ENCODE results near the gene HS3ST5.
"Not testable (repeated sequence)": the region's sequence is repeated elsewhere in the genome, so short reads cannot be mapped to it uniquely, and the experiment has no call there.

Gene HS3ST5

DNA sequence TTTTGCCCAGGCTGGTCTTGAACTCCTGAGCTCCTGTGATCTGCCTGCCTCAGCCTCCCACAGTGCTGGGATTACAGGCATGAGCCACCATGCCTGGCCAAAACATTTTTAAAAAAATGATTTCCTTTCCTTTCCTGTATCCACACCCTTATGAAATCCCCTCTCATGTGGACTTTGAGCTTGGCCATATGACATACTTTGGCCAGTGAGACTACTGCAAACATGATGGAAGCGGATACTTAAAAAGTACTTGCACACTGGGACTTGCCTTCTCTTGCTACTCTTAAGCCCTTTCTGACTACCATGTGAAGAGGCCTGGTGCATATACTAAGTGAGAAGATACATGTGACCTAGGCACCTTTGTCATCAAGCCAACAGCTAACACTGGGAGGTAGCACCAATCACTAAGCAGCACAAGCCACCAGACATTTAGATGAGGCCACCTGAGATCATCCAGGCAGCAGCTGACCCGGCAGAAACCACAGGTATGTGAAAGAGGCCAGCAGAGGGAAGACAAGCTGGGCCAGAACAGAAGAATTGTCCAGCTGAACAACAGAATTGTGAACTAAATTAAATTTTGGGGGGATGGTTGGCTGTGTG, 293.4 kb downstream of the HS3ST5 start:
- no peaks in the 10 kb centered on the region for H3K36me3 ChIP-seq (ENCODE audit: low read length)
- no peak overlapping the region for H3K9ac ChIP-seq (ENCODE audit: low read length)
- H3K4me2 ChIP-seq (ENCODE audit: low read depth, low read length, poor library complexity, severe bottlenecking), result no peak overlapping the region
- no peaks in the 10 kb centered on the region for H3K79me2 ChIP-seq (ENCODE audit: insufficient read depth, low read length)
- no peaks in the 10 kb centered on the region for H4K20me1 ChIP-seq (ENCODE audit: low read depth, low read length)
- no peaks in the 10 kb centered on the region for H3K9me3 ChIP-seq (ENCODE audit: insufficient read depth, low read length)
- no peak for TF ChIP-seq EZH2phosphoT487 (conservative IDR thresholded peaks at IDR 0.05; ENCODE audit: low read length)
- TF ChIP-seq, protein P1, sequence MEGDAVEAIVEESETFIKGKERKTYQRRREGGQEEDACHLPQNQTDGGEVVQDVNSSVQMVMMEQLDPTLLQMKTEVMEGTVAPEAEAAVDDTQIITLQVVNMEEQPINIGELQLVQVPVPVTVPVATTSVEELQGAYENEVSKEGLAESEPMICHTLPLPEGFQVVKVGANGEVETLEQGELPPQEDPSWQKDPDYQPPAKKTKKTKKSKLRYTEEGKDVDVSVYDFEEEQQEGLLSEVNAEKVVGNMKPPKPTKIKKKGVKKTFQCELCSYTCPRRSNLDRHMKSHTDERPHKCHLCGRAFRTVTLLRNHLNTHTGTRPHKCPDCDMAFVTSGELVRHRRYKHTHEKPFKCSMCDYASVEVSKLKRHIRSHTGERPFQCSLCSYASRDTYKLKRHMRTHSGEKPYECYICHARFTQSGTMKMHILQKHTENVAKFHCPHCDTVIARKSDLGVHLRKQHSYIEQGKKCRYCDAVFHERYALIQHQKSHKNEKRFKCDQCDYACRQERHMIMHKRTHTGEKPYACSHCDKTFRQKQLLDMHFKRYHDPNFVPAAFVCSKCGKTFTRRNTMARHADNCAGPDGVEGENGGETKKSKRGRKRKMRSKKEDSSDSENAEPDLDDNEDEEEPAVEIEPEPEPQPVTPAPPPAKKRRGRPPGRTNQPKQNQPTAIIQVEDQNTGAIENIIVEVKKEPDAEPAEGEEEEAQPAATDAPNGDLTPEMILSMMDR (IDR thresholded peaks at IDR 0.05; ENCODE audit: insufficient read depth, low read length, poor library complexity, severe bottlenecking), result no peak
- no peak overlapping the region for H3K27ac ChIP-seq (ENCODE audit: low read depth, low read length)
- H3K27me3 ChIP-seq (ENCODE audit: low read length), result peaks cover 5% of the 10 kb centered on the region; the same call in 1 of the 2 replicates
- H2AFZ ChIP-seq (ENCODE audit: low read depth, low read length, severe bottlenecking), result no peak overlapping the region
- no peaks in the 10 kb centered on the region for H3F3A ChIP-seq (ENCODE audit: insufficient read depth)
- no peaks in the 10 kb centered on the region for H3K9me2 ChIP-seq (replicated peaks; ENCODE audit: insufficient read depth, low read length)
- no peak overlapping the region for H3K4me3 ChIP-seq (ENCODE audit: insufficient read depth, low read length, poor library complexity, severe bottlenecking)

DNA sequence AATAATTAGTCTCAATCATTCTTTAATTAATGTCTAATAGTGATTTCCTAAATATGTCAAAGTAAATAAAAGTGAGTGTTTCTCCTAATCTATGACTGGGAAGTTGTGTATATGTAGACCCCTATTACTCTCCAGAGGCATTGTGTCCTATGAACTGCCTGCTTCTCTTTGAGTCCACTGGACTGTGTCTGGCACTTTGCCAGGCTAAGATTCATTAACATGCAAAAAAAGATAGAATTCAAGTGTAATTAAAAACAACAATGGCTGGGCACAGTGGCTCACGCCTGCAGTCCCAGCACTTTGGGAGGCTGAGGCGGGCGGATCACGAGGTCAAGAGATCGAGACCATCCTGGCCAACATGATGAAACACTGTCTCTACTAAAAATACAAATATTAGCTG, 298.3 kb downstream of the HS3ST5 start:
- H2AFZ ChIP-seq (ENCODE audit: low read depth, low read length, severe bottlenecking); H3K79me2 ChIP-seq (ENCODE audit: insufficient read depth, low read length); H4K20me1 ChIP-seq (ENCODE audit: low read depth, low read length); H3F3A ChIP-seq (ENCODE audit: insufficient read depth); H3K9ac ChIP-seq (ENCODE audit: low read length); H3K9me2 ChIP-seq (replicated peaks; ENCODE audit: insufficient read depth, low read length); H3K27me3 ChIP-seq (ENCODE audit: low read length); H3K4me2 ChIP-seq (ENCODE audit: low read depth, low read length, poor library complexity, severe bottlenecking); H3K36me3 ChIP-seq (ENCODE audit: low read length); H3K27ac ChIP-seq (ENCODE audit: low read depth, low read length); H3K4me3 ChIP-seq (ENCODE audit: insufficient read depth, low read length, poor library complexity, severe bottlenecking); H3K9me3 ChIP-seq (ENCODE audit: insufficient read depth, low read length): not testable (repeated sequence)

DNA sequence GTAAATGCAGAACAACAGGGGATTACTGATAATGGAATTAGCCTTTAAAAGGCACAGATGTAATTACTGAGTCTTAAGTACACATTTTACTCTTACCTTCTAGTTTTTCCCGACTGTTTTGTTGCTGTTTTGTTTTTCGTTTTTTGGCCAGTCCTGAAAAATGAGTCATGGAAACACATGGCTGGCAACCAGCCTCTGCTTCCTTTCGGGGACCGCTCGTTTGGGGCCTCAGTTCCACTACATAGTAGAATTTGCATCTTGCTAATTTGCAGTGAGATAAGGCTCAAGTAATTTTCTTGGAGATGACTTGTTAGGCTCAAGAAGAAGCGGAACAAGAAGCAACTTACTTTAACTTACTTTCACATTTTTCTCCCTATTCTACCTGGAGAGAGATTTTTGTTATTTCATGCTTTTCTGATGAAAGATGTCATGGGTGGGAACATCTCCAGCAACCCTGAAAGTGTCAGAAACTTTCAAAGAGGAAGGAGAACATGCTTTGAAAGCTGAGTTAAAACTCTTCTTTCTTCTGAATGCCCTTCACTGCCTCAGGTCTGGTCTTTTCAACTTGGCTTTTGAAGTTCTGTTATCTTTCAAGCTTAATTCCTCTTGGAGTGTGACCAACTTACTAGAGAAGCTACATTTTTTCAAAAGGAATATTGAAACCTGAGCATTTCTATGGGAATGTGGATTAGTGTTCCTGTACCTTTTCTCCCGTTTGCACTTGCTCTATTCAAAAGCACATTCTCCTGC, 300.4 kb downstream of the HS3ST5 start:
- no peak overlapping the region for H2AFZ ChIP-seq (ENCODE audit: low read depth, low read length, severe bottlenecking)
- H3K27me3 ChIP-seq (ENCODE audit: low read length), result no peaks in the 10 kb centered on the region
- no peak overlapping the region for H3K4me2 ChIP-seq (ENCODE audit: low read depth, low read length, poor library complexity, severe bottlenecking)
- no peaks in the 10 kb centered on the region for H3F3A ChIP-seq (ENCODE audit: insufficient read depth)
- TF ChIP-seq EZH2phosphoT487 (conservative IDR thresholded peaks at IDR 0.05; ENCODE audit: low read length), result no peak
- TF ChIP-seq, protein P1 (IDR thresholded peaks at IDR 0.05; ENCODE audit: insufficient read depth, low read length, poor library complexity, severe bottlenecking), result no peak
- H3K36me3 ChIP-seq (ENCODE audit: low read length), result no peaks in the 10 kb centered on the region
- no peaks in the 10 kb centered on the region for H3K9me3 ChIP-seq (ENCODE audit: insufficient read depth, low read length)
- H3K79me2 ChIP-seq (ENCODE audit: insufficient read depth, low read length), result no peaks in the 10 kb centered on the region
- no peak overlapping the region for H3K4me3 ChIP-seq (ENCODE audit: insufficient read depth, low read length, poor library complexity, severe bottlenecking)
- no peak overlapping the region for H3K9ac ChIP-seq (ENCODE audit: low read length)
- no peaks in the 10 kb centered on the region for H3K9me2 ChIP-seq (replicated peaks; ENCODE audit: insufficient read depth, low read length)
- no peak overlapping the region for H3K27ac ChIP-seq (ENCODE audit: low read depth, low read length)
- no peaks in the 10 kb centered on the region for H4K20me1 ChIP-seq (ENCODE audit: low read depth, low read length)

DNA sequence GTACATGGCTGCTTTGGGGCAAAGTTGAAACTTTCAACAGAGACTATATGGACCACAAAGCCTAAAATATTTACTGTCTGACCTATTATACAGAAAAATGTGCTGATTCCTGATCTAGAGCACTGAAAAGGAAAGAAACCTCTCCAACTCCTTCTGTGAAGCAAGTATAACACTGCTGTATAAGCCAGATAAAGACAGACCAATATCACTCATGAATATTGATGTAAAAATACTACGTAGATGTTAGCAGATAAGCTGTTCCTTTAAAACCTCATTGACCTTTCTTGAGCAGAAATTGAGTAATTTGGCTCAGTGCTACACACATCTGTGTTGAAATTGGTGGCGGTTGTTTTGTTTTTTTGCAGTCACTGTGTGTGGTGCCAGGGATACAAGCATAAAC, 302.0 kb downstream of the HS3ST5 start:
- Histone ChIP-seq H3K4me2 (ENCODE audit: low read depth, low read length, poor library complexity, severe bottlenecking) (no peak overlapping the region), H2AFZ (ENCODE audit: low read depth, low read length, severe bottlenecking) (no peak overlapping the region), H3K9me2 (replicated peaks; ENCODE audit: insufficient read depth, low read length) (no peaks in the 10 kb centered on the region), H3K36me3 (ENCODE audit: low read length) (no peaks in the 10 kb centered on the region), H3K9ac (ENCODE audit: low read length) (no peak overlapping the region), H3K27ac (ENCODE audit: low read depth, low read length) (no peak overlapping the region), H3F3A (ENCODE audit: insufficient read depth) (no peaks in the 10 kb centered on the region), H3K79me2 (ENCODE audit: insufficient read depth, low read length) (no peaks in the 10 kb centered on the region), H3K9me3 (ENCODE audit: insufficient read depth, low read length) (no peaks in the 10 kb centered on the region), H3K4me3 (ENCODE audit: insufficient read depth, low read length, poor library complexity, severe bottlenecking) (no peak overlapping the region), H3K27me3 (ENCODE audit: low read length) (no peaks in the 10 kb centered on the region), H4K20me1 (ENCODE audit: low read depth, low read length) (no peaks in the 10 kb centered on the region)
- TF ChIP-seq, protein P1 (IDR thresholded peaks at IDR 0.05; ENCODE audit: insufficient read depth, low read length, poor library complexity, severe bottlenecking), result no peak

All from SU-DHL-6 (cell line).